HG03280 (cell line): Measurements from ENCODE around the gene PAX5.

Source experiments
- ATAC-seq: cut with Tn5 transposase; IDR thresholded peaks from one replicate; pipeline ENCODE4 v1.9.1; 2021; ENCODE audit warnings: mild to moderate bottlenecking, moderate library complexity; ENCODE audit not compliant: unreplicated experiment

Gene PAX5

DNA sequence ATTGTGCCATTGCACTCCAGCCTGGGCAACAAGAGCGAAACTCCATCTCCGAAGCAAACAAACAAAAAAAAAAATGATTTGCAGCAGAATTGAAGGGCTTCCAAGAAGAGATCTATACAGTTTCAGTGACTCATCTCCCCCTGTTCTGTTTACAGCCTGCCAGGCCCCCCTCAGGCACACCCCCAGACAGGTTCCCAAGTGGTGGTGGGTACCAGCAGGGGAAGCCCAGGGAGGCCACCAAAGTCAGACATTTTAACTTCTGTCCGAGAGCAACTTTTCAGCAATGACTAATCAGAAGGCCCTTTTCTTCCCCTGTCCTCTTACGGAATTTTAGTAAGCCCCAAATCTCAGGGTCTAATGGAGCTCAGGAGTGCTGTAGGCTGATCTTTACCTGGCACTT lies 98.7 kb downstream of the PAX5 start:
- ATAC-seq: peak; percentile 25

DNA sequence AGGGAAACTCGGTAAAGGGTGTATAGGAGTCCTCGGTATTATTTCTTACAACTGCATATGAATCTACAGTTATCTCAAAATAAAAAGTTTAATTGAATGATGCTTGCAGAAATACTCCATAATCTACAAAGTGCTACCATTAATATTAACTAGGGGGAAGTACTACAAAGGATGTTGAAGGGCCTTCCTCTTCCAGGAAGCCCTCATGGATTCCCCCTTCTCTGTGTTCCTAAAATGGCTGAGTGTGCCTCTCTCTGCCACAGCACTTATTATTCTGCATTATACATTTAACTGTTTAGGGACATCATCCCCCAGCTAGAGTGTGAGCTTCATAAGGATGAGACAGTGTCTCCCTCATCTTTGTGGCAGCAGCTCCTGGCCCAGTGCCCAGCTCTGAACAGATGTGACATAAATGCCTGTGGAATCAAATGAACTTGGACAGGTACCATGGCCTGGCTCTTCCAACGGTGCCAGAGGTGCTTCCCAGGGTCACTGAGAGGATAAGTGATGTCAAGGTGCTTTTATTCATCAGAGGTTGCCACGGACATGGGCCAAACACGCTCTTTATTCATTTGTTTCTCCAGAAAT lies 99.5 kb downstream of the PAX5 start:
- ATAC-seq: no peak

DNA sequence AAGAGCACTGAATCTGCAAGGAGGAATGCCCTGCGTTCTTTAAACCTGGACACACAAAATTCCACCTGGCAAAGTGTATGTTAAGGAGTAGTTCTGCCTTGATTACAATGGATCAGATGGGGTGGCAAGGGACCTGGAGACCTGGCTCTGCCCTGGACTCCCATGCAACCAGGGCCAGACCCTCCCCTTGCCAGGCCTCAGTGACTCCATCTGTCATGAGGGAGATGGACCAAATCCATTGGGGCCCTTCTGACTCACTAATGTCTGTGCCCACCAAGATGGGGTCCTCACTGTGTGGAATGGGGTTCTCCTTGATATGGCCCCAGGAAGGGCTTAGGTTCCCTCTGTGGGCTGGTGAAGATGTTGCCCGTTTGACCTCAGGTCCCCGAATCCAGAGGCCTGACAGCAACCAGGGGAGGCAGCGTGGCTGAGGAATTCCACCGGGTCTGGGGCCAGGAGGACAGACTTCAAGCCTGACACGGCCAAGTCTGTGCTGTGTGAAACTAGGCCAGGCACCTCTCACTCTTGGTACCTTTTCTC lies 100.3 kb downstream of the PAX5 start:
- ATAC-seq: no peak

DNA sequence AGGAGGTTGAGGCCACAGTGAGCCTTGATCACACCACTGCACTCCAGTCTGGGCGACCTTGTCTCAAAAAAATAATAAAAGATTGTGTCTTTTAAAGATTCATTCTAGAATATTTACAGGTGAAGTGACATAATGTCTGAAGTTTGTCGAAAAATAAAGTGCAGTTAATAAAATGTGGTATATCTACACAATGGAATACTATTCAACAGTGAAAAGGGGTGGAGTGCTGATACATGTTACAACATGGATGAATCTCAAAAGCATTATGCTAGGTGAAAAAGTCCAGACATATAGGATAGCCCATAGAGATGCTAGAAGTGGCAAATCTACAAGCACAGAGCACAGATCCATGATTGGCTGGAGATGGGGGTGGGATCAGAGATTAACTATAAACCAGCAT lies 101.9 kb downstream of the PAX5 start:
- ATAC-seq: no peak

DNA sequence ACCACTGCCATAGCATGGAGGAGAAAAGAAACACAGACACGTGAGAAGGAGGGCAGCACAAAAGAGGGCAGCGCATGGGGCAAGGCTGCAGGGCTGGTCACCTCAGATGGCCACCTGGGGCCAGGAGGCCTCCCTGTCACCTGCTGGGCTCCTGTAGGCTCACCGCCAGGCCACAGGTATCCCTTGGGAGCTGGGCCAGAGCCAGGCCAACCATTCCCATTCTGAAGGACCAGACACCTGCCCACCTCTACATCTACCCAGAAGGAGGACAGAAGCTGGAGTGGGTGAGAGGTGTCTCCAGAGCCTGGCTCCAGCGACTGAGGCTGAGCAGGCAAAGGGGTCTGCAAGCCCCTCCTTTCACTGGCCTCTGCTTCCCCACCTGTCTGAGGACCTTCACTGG lies 103.1 kb downstream of the PAX5 start:
- ATAC-seq: no peak

DNA sequence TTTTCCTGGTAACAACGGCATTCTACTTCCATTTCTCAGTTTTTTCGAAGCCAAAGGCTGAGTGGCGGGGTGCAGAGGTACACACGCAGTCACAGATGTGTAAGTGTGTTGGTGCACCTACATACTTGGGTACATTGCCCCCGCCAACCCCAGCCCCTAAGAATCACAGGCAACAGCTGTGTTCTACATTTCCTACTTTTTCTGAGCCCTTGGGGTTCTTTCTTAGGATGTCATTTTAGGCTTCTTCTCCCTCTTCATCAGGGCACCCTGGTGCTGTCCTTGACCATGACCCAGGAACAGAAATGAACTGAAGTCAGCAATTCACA lies 104.8 kb downstream of the PAX5 start:
- ATAC-seq: no peak

DNA sequence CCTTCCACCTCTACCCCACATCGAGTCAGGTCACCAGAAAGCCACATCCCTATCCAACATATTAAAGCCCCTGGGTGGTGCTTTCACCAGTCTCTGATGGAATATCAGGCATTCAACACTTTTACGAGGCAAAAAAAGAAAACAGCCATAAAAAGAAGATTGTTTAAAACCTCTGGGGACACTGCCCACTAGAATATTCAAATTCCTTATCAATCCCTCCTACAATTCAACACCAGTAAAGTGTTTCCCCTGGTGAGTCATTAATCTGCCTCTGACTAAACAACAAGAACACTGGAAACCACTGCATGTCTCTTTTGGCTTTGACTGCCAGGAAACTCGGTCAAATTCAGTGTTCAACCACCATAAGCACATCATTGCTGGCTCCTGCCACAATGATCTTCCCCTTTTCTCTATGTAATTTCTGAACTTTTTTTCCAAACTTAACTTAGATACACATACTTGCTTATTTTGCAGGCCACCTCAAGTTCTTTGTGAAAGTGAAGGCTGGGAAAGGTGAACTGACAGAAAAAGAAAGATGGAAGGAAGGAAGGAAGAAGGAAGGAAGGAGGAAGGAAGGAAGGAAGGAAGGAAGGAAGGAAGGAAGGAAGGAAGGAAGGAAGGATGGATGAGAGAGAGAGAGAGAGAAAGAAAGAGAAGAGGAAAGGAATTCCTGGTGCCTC lies 105.3 kb downstream of the PAX5 start:
- no peak for ATAC-seq

DNA sequence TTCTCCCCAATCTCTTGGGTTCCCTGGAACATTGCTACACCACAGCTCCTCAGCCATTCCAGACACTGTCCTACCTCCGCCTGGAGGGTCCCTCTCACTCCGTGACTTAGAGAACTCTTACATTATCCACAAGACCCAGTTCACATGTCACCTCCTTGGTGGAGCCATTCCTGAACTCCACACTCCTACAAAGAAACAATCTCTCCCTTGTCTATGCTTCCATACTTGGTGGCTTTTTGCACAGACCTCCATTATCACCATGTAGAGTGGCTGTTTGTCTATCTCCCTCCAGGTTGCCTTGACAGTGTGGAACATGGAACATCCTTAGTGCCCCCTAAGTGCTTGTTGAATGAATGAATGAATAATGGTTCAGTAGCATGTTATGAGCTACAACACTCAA lies 105.9 kb downstream of the PAX5 start:
- no peak for ATAC-seq

DNA sequence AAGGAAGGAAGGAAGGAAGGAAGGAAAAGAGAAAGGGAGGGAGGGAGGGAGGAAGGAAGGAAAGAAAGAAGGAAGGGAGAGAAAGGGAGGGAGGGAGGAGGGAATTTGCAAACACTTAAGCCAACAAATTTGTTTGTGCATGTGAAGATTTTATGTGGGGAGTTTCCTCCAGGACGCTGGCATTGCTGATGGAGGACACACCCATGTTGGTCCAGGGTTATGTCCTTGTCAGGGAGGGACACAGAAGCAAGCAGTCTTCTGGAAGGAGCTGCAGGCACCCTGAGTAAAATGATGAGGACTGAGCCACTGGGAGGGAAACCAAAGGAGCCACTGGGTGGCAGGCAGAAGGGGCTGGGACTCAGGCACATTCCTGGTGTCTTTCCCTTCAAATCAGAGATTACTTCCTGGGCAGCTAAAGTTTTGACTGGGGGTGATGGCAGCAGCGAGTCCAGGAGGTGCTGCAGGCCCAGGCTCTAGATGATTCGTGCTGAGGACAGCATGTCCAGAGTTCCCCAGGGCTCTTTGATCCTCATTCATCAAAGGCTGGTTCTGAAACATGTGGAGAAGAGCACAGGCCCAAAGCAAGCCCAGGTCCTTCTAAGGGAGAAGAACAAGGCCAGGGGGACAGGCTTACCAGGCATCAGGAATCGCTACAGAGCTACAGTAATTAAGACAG lies 109.2 kb downstream of the PAX5 start:
- no peak for ATAC-seq

DNA sequence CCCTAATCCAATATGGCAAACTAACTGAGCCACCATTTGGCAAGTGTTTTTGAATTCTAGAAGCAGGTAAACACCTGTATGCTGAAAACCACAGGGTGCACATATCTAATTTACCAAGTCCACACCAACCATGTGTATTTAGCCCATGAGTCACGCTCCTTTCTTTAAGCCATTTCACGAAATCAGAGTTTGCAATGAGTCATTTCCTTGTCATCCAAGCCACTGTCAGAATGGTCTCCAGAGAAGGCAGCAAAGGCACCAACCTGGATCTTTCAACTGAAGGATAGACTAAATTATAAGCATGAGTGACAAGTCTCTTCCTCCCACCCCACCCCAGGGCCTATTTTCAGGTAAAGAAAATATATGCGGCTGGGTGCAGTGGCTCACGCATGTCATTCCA lies 110.0 kb downstream of the PAX5 start:
- ATAC-seq: no peak

DNA sequence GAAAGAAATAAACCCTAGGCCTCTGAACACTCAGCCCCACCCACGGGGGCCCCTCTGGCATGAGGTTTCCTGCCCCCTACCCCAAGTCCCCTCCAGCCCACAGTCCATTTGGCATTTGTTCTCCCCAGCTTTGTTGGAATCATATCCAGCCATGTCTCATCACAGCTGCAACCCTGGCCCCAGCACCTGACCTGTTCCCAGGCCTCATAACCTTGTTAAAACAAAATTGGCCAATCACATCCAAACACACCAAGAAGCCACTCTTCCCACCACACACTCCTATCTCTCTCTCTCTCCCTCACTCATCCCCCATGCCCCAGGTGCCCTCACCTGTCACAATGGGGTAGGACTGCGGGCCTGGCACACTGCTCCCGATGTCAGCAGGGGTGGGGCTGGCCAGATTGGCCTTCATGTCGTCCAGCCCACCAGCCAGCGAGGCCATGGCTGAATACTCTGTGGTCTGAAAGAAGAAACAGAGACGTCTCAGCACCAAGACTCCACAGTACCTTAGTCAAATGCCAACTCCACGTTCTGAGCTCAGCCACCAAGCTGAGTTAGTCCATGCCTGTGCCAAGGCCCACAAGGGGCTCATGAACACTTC lies 110.9 kb downstream of the PAX5 start:
- ATAC-seq: no peak

DNA sequence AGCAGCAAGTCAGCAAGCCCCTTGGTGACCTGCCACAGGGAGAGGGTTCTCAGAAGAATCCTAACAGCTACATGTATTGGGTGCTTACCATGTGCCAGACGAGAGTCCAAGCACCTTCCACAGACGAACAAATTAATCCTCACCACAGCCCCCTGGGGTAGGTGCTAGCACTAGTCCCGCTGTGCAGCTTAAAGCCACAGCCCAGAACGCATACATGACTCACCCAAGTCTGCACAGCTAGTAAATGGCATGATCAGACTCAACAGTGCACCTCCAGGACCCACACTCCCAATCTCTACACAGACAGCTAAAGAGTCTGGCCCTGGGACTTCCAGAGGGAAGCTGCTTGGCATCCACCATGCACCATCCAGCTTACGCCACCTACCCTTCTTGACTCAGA lies 111.5 kb downstream of the PAX5 start:
- no peak for ATAC-seq

DNA sequence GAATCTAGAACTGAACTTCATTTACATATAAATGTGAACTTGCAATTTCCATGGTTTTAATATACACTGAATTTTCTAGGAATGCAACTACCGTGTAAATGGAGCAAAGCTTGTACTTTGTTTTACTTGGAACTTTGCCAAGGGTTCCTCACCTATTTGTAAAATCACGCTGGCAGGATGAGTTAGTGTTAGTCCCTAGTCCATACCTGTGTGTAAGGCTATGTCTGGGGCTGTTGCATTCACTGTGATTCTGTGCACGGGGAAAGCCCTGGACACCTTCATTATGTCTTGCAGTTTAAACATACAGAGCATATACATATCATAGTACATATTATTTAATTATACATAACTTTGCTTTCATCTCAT lies 119.9 kb downstream of the PAX5 start:
- no peak for ATAC-seq

DNA sequence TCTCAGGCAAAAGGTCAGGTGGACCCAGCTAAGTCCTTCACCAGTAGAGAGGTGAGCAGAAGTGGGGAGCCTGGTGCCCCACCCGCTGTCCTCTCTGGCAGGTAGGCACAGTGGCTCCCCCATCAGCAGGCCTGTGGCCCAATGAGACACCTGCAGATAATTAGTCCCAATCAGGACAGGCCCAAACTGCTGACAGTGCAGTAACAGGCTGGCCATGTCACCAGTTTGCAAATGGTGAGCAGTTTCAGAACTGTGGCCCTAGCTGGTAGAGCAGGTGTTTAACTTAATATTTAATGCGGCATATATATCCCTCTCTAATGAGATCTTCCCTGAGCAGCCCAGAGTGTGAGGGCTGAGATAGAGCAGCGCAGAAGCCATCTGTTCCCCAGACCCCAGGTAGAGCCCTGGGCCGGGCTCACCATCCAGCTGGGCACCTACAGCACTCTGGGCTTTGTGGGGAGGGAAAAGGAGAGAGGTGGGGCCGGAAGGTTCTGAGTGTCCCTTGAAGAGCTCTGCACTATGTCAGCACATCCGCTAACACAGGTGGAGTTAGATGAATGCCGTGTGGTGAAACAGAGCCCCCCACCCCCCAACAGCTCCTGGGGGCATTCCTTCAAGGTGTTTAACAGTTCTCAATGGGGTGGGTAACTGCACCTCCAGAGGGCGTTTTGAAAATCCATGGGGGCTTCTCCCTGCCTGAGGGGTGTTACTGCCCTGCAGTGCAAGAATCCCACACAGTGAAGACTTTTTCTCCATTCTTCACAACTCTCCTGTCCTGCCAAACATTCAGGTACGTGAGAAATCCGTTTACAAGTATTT lies 120.5 kb downstream of the PAX5 start:
- ATAC-seq: no peak

DNA sequence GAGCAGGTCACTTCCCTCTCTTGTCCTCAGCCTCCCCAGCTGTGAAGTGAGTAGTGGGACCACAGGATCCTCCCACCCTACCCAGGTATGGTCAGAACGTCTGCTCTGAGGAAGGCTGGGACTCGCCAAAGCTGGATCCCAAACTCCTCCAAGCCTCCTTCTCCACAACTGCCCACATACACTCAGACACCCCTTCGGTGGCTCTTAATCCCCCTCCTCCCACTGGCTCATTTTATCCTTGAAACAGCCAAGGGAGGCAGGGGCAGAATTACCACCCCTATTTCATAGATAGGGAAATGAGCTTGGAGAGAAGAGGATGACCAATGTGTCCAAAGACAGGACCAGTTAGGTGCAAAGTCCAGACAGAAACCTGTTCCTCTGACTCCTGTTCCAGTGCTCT lies 121.4 kb downstream of the PAX5 start:
- ATAC-seq: no peak

DNA sequence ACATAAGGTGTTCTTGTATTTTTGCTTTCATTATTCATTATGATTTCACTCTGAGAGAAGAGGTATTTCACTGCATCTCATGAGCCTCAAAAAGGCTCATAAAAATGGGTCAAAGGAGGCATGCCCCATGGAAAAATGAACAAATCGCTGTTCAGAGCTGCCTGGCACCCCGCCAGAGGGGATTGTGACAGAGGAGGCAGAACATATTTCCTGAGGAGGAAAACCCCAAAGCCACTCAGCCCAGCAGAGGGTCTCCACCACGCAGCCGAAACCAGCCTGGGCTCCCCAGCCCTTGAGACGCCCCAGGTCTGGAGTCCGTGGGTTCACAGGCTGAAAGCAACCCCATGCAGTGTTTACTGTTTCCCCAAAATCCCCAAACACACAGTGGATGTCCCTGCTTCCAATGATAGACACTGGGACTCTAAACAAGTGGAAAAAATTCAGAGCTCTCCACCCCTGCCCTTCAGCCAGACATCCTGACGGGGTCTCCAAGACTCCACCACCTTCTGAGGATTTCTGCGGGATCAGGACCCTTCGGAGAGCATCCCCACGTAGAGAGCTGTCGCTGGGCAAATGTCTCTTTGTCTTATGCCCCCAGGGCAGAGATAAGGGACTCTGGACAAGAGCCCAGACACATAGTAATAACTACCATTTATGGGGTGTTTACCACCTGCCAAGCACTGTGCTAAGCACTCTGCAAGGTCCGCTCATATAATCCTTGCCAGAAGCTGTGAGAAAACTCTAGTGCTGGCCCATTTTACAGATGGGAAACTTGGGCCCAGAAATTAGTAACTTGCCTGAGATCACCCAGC lies 122.3 kb downstream of the PAX5 start:
- ATAC-seq: no peak

DNA sequence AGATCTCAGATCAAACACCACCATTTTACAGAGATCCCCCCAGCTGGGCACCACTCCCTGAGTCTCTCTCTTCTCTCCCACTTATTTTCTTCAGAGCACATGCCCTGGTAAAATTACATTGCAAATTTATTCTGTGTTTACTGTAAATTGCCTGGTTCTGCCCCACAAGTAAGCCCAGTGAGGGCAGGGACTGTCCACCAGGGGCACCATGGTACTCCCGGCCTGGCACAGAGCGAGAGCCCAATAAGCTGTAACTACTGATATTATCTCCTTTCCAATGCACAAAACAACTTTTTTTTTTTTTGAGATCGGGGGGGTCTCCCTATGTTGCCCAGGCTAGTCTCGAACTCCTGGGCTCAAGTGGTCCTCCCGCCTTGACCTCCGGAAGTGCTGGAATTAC lies 123.0 kb downstream of the PAX5 start:
- no peak for ATAC-seq

DNA sequence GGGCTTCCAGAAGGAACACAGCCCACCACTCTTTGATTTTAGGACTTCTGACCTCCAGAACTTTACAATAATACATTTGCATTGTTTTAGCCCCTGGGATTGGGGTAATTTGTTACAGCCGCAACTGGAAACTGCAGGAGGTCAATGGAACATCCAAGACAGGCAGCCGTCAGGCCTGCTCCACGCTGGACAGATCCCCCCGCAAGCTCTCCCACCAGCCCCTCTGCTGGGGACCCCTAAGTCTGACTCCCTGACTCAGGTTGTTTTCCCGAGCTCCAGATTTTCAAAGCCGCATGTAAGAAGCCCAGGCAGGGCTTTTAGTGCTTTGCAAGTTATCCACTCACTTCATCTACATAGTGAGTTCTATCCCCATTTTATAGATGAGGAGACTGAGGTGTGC lies 127.6 kb downstream of the PAX5 start:
- no peak for ATAC-seq

DNA sequence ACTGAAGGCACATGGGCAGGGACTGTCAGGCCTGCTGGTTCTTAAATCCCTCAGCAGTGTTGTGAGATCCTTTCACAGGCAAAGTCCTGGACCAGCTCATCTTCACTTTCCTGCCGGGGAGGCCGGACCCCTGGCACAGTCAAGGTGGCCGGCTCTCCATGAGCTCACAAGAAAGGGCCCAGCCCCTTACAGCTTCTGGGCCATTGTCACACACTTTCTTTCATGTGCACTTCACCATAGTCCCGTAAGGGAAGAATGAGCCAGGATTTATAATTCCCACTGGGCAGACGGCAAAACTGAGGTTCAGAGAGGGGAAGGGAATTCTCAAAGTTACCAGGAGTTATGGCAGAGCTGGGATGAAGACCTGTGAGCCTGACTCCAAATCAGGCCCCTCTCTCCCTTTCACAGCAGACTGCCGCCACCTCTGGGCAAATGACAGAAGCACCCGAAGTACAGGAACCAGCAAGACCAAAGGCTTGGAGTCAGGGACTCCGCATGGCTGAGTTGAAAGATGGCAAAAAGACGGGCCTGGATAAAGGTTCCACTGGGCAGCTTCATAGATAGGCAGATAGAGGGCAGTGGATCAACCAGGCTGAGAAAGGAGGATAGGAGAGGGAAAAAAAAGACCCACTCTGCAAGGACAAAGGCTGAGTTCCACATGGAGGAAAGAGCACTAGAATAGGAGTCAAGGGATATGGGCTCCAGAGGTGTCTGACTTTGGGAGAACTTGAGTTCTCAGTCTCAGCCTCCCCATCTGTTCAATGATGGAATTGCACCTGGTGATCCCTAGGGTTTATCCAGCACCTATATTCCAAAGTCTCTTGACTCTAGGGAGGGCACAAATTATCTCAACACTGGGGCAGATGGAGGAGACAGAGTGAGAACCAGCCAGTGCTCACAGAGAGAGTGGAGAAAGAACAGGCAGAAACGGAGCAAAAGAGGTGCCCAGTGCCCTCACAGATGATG lies 128.7 kb downstream of the PAX5 start:
- ATAC-seq: no peak
